AG10803 (cell line): ENCODE data around the gene STK11.
A peak's percentile ranks its signal among the peaks of the same experiment; 100 is the strongest.

Experiments
- DNase-seq: peaks from one replicate; pipeline ENCODE4 v3.0.0; 2010; ENCODE audit warnings: low read depth
- H3K4me3 ChIP-seq: 2 replicates; pipeline ENCODE4 v1.5.1; 2011; ENCODE audit warnings: mild to moderate bottlenecking, low read length, control low read depth
- CTCF ChIP-seq: conservative IDR thresholded peaks from 2 replicates; pipeline ENCODE4 v1.5.1; 2011; ENCODE audit warnings: mild to moderate bottlenecking, low read length, control low read depth, inconsistent platforms

The STK11 gene

GRCh38 chr19:1269478-1270212 is 64.1 kb downstream of the STK11 start:
- H3K4me3 ChIP-seq = peak overlapping the region; percentile 94
- DNase-seq = peak; percentile 91

GRCh38 chr19:1270213-1270853 is 64.8 kb downstream of the STK11 start:
- DNase-seq = no peak
- H3K4me3 ChIP-seq = peak overlapping the region; percentile 94
- no peak for TF ChIP-seq CTCF

More at GRCh38 chr19:1269478-1270212, 64.1 kb downstream of the STK11 start:
- peak; percentile 12; the same call in 1 of the 2 replicates for TF ChIP-seq CTCF

- no peak for DNase-seq
- H3K4me3 ChIP-seq = peak overlapping the region; percentile 94
- no peak for TF ChIP-seq CTCF
Measured at GRCh38 chr19:1270854-1271527, 65.4 kb downstream of the STK11 start.

- no peak for TF ChIP-seq CTCF
- DNase-seq = no peak
- H3K4me3 ChIP-seq = peak overlapping the region; percentile 94
Measured at GRCh38 chr19:1271528-1272422, 66.2 kb downstream of the STK11 start.

- no peak for DNase-seq
- H3K4me3 ChIP-seq = no peak overlapping the region
- TF ChIP-seq CTCF = no peak
Measured at GRCh38 chr19:1272423-1273262, 67.1 kb downstream of the STK11 start.
